ENCODE data around the gene GMDS. TPM values are rescaled to one million over a fixed set of nuclear protein-coding genes. Genes with fewer than 3 reads are reported as not detected.

Gene GMDS
- total and polyA plus RNA-seq, 2 of the 8 experiments (the other 6 are each of a cell fraction or from before 2014, with no cell fraction given) = 16.8 to 50.0 TPM

DNA sequence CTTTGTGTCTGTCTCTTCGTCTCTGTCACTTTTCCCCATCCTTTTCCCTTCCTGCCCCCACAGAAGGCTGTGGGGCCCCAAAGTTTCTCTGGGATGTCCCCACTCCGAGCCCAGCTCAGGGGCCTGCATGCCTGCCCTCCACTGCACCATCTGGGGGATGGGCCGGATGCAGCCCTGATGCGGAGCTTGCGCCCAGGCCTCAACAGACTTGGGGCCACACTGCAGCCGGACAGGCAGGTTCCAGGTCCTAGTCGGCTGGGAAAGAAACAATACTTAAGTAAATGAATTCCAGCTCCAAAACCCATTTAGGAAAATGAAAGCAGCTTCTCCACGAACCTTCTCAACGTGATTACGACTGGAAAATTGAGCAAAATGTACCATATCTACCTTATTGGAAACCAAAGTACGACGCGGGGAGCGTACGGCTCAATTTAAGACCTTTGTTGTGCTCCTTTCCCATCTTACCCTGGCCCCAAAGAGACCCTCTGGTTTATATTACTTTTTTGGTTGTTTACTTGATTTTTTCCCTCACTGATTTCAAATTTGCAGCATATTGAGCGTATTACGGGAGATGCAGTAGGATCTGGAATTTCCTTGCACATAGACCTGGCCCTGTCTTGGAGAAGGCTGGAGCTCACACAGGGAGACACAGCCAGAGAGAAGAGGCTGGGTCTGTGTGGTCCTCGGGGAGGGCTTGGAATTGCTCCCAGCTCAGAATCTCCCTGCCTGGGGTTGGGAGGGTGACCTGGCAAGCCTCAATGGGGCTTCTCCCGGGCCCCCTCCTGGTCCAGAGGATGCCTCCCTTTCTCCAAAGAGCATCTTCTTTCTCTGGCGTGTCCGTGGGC is 627.7 kb downstream of the GMDS start:
- 19% methylated on average over 21 of the region's 21 CpGs; no CpG with 5 or more reads in 1 of the 2 experiments for WGBS, 2 experiments (ENCODE audit: extremely low coverage in 1 of 2, insufficient coverage in 1 of 2, insufficient read length in 1 of 2, insufficient replicate concordance in 2 of 2, low coverage in 1 of 2, low lambda C conversion rate in 2 of 2, missing lambda C conversion rate in 1 of 2)
- Histone ChIP-seq H3K4me3 (ENCODE audit: extremely low read depth in 1 of 4, insufficient read depth in 2 of 4, low read depth in 3 of 4, low read length in 4 of 4) (no peak overlapping the region), H2BK12ac (ENCODE audit: low read depth, low read length) (no peak overlapping the region), H4K20me1 (replicated peaks in 1 of 2; ENCODE audit: control insufficient read depth in 1 of 2, insufficient read depth in 2 of 2, low read length in 2 of 2) (peaks cover 34 to 40% of the 10 kb centered on the region in 2 experiments), H3K9ac (replicated peaks in 1 of 4; ENCODE audit: extremely low read depth in 1 of 4, low read depth in 3 of 4, low read length in 3 of 4) (no peak overlapping the region), H2BK20ac (ENCODE audit: low read length) (no peak overlapping the region), H3K79me1 (ENCODE audit: low read depth, low read length) (no peaks in the 10 kb centered on the region), H3K56ac (replicated peaks; ENCODE audit: insufficient read length, low read depth, low read length) (no peak overlapping the region), H4K5ac (ENCODE audit: insufficient read length, low read depth, low read length) (no peak overlapping the region), H2AFZ (ENCODE audit: low read length) (no peak overlapping the region), H4K91ac (replicated peaks; ENCODE audit: insufficient read length, low read length) (no peak overlapping the region), H3K4me1 (replicated peaks in 1 of 4; ENCODE audit: control insufficient read depth in 3 of 4, insufficient read depth in 4 of 4, low read length in 3 of 4) (peaks cover 0 to 22% (median 10%) of the 10 kb centered on the region in 4 experiments; a peak in 6 of 7 replicates), H3K27me3 (replicated peaks in 1 of 4; ENCODE audit: control insufficient read depth in 3 of 4, extremely low read depth in 1 of 4, insufficient read depth in 3 of 4, low read length in 3 of 4) (peaks cover 96 to 100% (median 99%) of the 10 kb centered on the region in 4 experiments), H3K23me2 (ENCODE audit: low read depth, low read length) (peaks cover 11% of the 10 kb centered on the region; the same call in 1 of the 2 replicates), H2BK5ac (ENCODE audit: low read depth, low read length) (no peak overlapping the region), H2AK5ac (ENCODE audit: low read depth, low read length) (no peak overlapping the region), H3K23ac (ENCODE audit: insufficient read length) (no peak overlapping the region), H3K14ac (ENCODE audit: insufficient read length) (no peak overlapping the region), H3K36me3 (ENCODE audit: control insufficient read depth in 2 of 4, insufficient read depth in 4 of 4, low read length in 3 of 4) (peaks cover 0 to 14% (median 0%) of the 10 kb centered on the region in 4 experiments; a peak in 1 of 8 replicates), H3K27ac (ENCODE audit: low read depth, low read length) (no peak overlapping the region), H3K4ac (replicated peaks; ENCODE audit: insufficient read length, low read depth, low read length) (no peak overlapping the region), H3K18ac (ENCODE audit: extremely low read depth, low read length) (no peak overlapping the region; the same call in 1 of the 2 replicates), H2BK15ac (ENCODE audit: low read length) (no peak overlapping the region), H3K4me2 (ENCODE audit: insufficient read depth in 1 of 2, low read depth in 2 of 2, low read length in 2 of 2) (no peak overlapping the region; a peak in 1 of 4 replicates), H3K9me3 (ENCODE audit: insufficient read depth in 2 of 2, low read depth in 1 of 2, low read length in 1 of 2) (no peaks in the 10 kb centered on the region), H3K79me2 (ENCODE audit: control insufficient read depth in 1 of 2, insufficient read depth in 2 of 2, low read length in 2 of 2) (no peaks in the 10 kb centered on the region), H2BK120ac (replicated peaks; ENCODE audit: low read depth, low read length) (no peak overlapping the region), H4K8ac (ENCODE audit: extremely low read depth, insufficient read depth, low read length) (no peak overlapping the region; the same call in 1 of the 2 replicates)
- ChIA-PET POLR2A (ENCODE audit: partially characterized antibody) (interaction anchor here (3.1 kb wide), 1 partner anchor 10 kb away, joined by 18 read pairs; no protein-coding TSS in a partner anchor), CTCF (ENCODE audit: partially characterized antibody) (interaction anchor here (0.9 to 4.4 kb wide), 9 partner anchors 9 to 110 kb away, joined by 3 to 30 read pairs (median 4); no protein-coding TSS in a partner anchor)
- TF ChIP-seq SUZ12 (IDR thresholded peaks at IDR 0.05; ENCODE audit: low read length) = peak; percentile 1; the same call in 1 of the 2 replicates
- no peak for TF ChIP-seq MAFK (IDR thresholded peaks at IDR 0.05; ENCODE audit: low read depth, low read length)
- DNase-seq (ENCODE audit: low read depth in 1 of 2, low spot score in 2 of 2) (no peak), FAIRE-seq (no peak)
